Gastrocnemius medialis (tissue), 4 donors: ENCODE results near the gene NTRK3.

Source experiments
- POLR2A ChIP-seq, 2 donors: fragments of 450-650 bp; IDR thresholded peaks; one replicate each; pipeline ENCODE4 v1.6.1; 2017; ENCODE audit warnings: antibody characterized with exemption in 2 of 2, mild to moderate bottlenecking in 2 of 2, moderate library complexity in 2 of 2
- TF ChIP-seq, protein P1 (sequence below), 5 experiments: fragments of 450-650 bp in 3 of 5; fragments of 200-600 bp in 2 of 5; sonication (generic) in 2 of 5; IDR thresholded peaks in 4 of 5; conservative IDR thresholded peaks in 1 of 5; 1 replicate in 4 of 5; 2 replicates in 1 of 5; pipeline ENCODE4 v1.5.1; 2016 to 2019; ENCODE audit warnings: antibody characterized with exemption in 5 of 5, mild to moderate bottlenecking in 3 of 5, moderate library complexity in 3 of 5

DNA sequence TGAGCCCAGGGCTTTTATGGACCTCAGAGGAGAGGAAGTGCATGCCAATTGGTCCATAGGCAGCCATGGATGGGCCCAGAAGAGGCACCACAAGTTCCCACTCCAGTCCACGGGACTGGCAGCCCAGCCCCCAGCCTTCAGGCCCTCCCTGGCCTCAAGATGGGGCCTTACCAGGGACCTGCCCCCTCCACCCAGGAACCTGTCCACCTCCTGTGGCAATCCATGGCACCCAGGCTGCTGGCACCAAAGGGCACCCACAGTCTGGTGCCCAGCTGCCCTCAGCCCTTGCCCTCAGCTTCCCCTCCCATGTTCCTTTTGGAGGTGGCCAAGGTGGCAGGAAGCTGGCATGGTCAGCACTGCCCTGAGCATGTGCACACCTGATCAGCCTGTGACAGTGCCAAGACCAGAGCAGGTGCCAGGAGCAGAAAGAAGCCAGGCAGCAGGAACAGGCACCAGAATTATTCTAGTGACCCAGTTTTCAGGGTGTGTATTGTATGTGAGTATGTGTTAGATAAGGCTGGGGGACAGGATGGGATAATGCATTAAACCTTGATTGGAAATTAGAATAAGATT is 415.0 kb downstream of the NTRK3 start:
- TF ChIP-seq, protein P1, sequence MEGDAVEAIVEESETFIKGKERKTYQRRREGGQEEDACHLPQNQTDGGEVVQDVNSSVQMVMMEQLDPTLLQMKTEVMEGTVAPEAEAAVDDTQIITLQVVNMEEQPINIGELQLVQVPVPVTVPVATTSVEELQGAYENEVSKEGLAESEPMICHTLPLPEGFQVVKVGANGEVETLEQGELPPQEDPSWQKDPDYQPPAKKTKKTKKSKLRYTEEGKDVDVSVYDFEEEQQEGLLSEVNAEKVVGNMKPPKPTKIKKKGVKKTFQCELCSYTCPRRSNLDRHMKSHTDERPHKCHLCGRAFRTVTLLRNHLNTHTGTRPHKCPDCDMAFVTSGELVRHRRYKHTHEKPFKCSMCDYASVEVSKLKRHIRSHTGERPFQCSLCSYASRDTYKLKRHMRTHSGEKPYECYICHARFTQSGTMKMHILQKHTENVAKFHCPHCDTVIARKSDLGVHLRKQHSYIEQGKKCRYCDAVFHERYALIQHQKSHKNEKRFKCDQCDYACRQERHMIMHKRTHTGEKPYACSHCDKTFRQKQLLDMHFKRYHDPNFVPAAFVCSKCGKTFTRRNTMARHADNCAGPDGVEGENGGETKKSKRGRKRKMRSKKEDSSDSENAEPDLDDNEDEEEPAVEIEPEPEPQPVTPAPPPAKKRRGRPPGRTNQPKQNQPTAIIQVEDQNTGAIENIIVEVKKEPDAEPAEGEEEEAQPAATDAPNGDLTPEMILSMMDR (IDR thresholded peaks at IDR 0.05 in 4 of 5, conservative IDR thresholded peaks at IDR 0.05 in 1 of 5) = no peak
- no peak for TF ChIP-seq POLR2A (IDR thresholded peaks at IDR 0.05)
